SK-N-SH treated with all-trans-retinoic acid at 6 μM for 48 hours (cell line): ENCODE results near the gene MZB1.

ENCODE experiments used
- ATAC-seq: fragments of 200-7000 bp; cut with Tn5 transposase; 3 replicates; pipeline ENCODE4 v1.9.1; 2020; ENCODE audit warnings: mild to moderate bottlenecking, moderate library complexity
- ARNTL ChIP-seq: fragments of 450-650 bp; formaldehyde crosslinking; IDR thresholded peaks from 2 replicates; pipeline ENCODE4 v1.5.0; 2020; ENCODE audit warnings: low read depth, mild to moderate bottlenecking, moderate library complexity, borderline replicate concordance
- BACH2 ChIP-seq: fragments of 250-450 bp; sonication (Bioruptor Pico); IDR thresholded peaks from 2 replicates; pipeline ENCODE4 v1.9.0; 2021; ENCODE audit warnings: mild to moderate bottlenecking, borderline replicate concordance
- CREB5 ChIP-seq: fragments of 250-450 bp; sonication (Bioruptor Pico); IDR thresholded peaks from 2 replicates; pipeline ENCODE4 v1.5.1; 2020; ENCODE audit warnings: low read depth, mild to moderate bottlenecking, moderate library complexity
- CSDC2 ChIP-seq: fragments of 250-450 bp; sonication (Bioruptor Pico); IDR thresholded peaks from 2 replicates; pipeline ENCODE4 v1.5.0; 2020; ENCODE audit warnings: mild to moderate bottlenecking, moderate library complexity
- CSRNP3 ChIP-seq: fragments of 250-450 bp; sonication (Bioruptor Pico); IDR thresholded peaks from 2 replicates; pipeline ENCODE4 v1.5.1; 2021; ENCODE audit warnings: mild to moderate bottlenecking, moderate library complexity
- ESRRG ChIP-seq: fragments of 250-450 bp; sonication (Bioruptor Pico); IDR thresholded peaks from 2 replicates; pipeline ENCODE4 v1.6.1; 2021; ENCODE audit warnings: mild to moderate bottlenecking
- GLIS3 ChIP-seq: fragments of 250-450 bp; sonication (Bioruptor Pico); IDR thresholded peaks from 2 replicates; pipeline ENCODE4 v1.5.0; 2020; ENCODE audit warnings: mild to moderate bottlenecking, moderate library complexity
- ISL1 ChIP-seq: fragments of 250-450 bp; sonication (Bioruptor Pico); IDR thresholded peaks from 2 replicates; pipeline ENCODE4 v2.1.2; 2022; ENCODE audit warnings: mild to moderate bottlenecking, moderate library complexity
- OSR1 ChIP-seq: fragments of 250-450 bp; sonication (Bioruptor Pico); IDR thresholded peaks from 2 replicates; pipeline ENCODE4 v1.8.0; 2022; ENCODE audit warnings: moderate library complexity, mild to moderate bottlenecking, inconsistent platforms
- POU6F1 ChIP-seq: fragments of 250-450 bp; sonication (Bioruptor Pico); IDR thresholded peaks from 2 replicates; pipeline ENCODE4 v1.8.0; 2021; ENCODE audit warnings: low read depth, mild to moderate bottlenecking, moderate library complexity, borderline replicate concordance
- RARB ChIP-seq: fragments of 250-450 bp; sonication (Bioruptor Pico); IDR thresholded peaks from 2 replicates; pipeline ENCODE4 v1.8.0; 2021; ENCODE audit warnings: mild to moderate bottlenecking, moderate library complexity
- TCF4 ChIP-seq: fragments of 250-450 bp; sonication (Bioruptor Pico); IDR thresholded peaks from 2 replicates; pipeline ENCODE4 v1.8.0; 2021; ENCODE audit warnings: mild to moderate bottlenecking, moderate library complexity, borderline replicate concordance
- TOX ChIP-seq: fragments of 250-450 bp; sonication (Bioruptor Pico); IDR thresholded peaks from 2 replicates; pipeline ENCODE4 v1.8.0; 2021; ENCODE audit warnings: mild to moderate bottlenecking, moderate library complexity, borderline replicate concordance
- ZC3H10 ChIP-seq: fragments of 250-450 bp; sonication (Bioruptor Pico); IDR thresholded peaks from 2 replicates; pipeline ENCODE4 v1.5.1; 2021; ENCODE audit warnings: mild to moderate bottlenecking, moderate library complexity
- ZFP3 ChIP-seq: fragments of 250-450 bp; sonication (Bioruptor Pico); IDR thresholded peaks from 2 replicates; pipeline ENCODE4 v1.5.0; 2020; ENCODE audit warnings: mild to moderate bottlenecking, moderate library complexity
- ZFP30 ChIP-seq: fragments of 450-650 bp; formaldehyde crosslinking; IDR thresholded peaks from 2 replicates; pipeline ENCODE4 v1.5.0; 2022; ENCODE audit warnings: mild to moderate bottlenecking, moderate library complexity
- ZNF565 ChIP-seq: fragments of 450-650 bp; formaldehyde crosslinking; conservative IDR thresholded peaks from 2 replicates; pipeline ENCODE4 v1.5.0; 2020; ENCODE audit warnings: low read depth, mild to moderate bottlenecking, moderate library complexity
- ZNF70 ChIP-seq: fragments of 450-650 bp; formaldehyde crosslinking; IDR thresholded peaks from 2 replicates; pipeline ENCODE4 v1.5.0; 2020; ENCODE audit warnings: mild to moderate bottlenecking, moderate library complexity
- ZNF8 ChIP-seq: fragments of 450-650 bp; formaldehyde crosslinking; IDR thresholded peaks from 2 replicates; pipeline ENCODE4 v1.5.0; 2020; ENCODE audit warnings: mild to moderate bottlenecking, moderate library complexity
- TF ChIP-seq, protein P1 (sequence below): fragments of 250-450 bp; sonication (Bioruptor Pico); IDR thresholded peaks from 2 replicates; pipeline ENCODE4 v1.5.0; 2020; ENCODE audit warnings: mild to moderate bottlenecking, moderate library complexity
- TF ChIP-seq, protein P2 (sequence below): fragments of 250-450 bp; sonication (Bioruptor Pico); IDR thresholded peaks from 2 replicates; pipeline ENCODE4 v1.8.0; 2020; ENCODE audit warnings: mild to moderate bottlenecking, moderate library complexity, borderline replicate concordance

MZB1 gene

GRCh38 chr5:139417214-139417613 lies 27.5 kb upstream of the MZB1 start:
- no peak for ATAC-seq
- TF ChIP-seq RARB (CRISPR knock-in tag) (no peak), ESRRG (no peak), POU6F1 (no peak), OSR1 (no peak), BACH2 (CRISPR knock-in tag) (no peak), CSRNP3 (CRISPR knock-in tag) (no peak), ZNF70 (CRISPR knock-in tag) (no peak), ARNTL (CRISPR knock-in tag) (no peak)
- TF ChIP-seq, protein P1, sequence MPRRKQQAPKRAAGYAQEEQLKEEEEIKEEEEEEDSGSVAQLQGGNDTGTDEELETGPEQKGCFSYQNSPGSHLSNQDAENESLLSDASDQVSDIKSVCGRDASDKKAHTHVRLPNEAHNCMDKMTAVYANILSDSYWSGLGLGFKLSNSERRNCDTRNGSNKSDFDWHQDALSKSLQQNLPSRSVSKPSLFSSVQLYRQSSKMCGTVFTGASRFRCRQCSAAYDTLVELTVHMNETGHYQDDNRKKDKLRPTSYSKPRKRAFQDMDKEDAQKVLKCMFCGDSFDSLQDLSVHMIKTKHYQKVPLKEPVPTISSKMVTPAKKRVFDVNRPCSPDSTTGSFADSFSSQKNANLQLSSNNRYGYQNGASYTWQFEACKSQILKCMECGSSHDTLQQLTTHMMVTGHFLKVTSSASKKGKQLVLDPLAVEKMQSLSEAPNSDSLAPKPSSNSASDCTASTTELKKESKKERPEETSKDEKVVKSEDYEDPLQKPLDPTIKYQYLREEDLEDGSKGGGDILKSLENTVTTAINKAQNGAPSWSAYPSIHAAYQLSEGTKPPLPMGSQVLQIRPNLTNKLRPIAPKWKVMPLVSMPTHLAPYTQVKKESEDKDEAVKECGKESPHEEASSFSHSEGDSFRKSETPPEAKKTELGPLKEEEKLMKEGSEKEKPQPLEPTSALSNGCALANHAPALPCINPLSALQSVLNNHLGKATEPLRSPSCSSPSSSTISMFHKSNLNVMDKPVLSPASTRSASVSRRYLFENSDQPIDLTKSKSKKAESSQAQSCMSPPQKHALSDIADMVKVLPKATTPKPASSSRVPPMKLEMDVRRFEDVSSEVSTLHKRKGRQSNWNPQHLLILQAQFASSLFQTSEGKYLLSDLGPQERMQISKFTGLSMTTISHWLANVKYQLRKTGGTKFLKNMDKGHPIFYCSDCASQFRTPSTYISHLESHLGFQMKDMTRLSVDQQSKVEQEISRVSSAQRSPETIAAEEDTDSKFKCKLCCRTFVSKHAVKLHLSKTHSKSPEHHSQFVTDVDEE (CRISPR knock-in tag) = no peak

DNA sequence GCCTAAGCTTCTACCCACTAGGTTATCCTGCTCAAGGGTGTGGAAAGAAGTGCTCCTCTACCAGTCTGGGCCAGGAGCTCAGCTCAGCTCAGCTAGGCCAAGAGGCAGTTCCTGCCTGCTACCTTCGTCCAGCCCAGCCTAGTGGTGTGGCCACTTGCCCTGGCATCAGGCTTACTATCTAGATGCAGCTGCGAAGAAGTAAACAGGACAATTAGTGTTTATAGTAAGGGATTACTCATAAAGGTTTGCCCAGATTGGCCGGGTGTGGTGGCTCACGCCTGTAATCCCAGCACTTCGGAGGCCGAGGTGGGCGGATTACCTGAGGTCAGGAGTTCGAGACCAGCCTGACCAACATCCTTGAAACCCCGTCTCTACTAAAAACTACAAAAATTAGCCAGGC lies 26.9 kb upstream of the MZB1 start:
- no peak for TF ChIP-seq ARNTL (CRISPR knock-in tag)
- TF ChIP-seq CSDC2 = no peak
- no peak for TF ChIP-seq ZNF8
- no peak for TF ChIP-seq TCF4 (CRISPR knock-in tag)
- TF ChIP-seq ZFP3 (CRISPR knock-in tag) = no peak
- TF ChIP-seq ESRRG = no peak
- no peak for TF ChIP-seq CSRNP3 (CRISPR knock-in tag)
- no peak for TF ChIP-seq TOX
- no peak for TF ChIP-seq ZFP30
- TF ChIP-seq BACH2 (CRISPR knock-in tag) = no peak
- TF ChIP-seq ISL1 (CRISPR knock-in tag) = no peak
- no peak for TF ChIP-seq ZC3H10 (CRISPR knock-in tag)
- no peak for TF ChIP-seq POU6F1
- TF ChIP-seq ZNF565 (CRISPR knock-in tag) = no peak
- TF ChIP-seq OSR1 = no peak
- ATAC-seq = no peak

DNA sequence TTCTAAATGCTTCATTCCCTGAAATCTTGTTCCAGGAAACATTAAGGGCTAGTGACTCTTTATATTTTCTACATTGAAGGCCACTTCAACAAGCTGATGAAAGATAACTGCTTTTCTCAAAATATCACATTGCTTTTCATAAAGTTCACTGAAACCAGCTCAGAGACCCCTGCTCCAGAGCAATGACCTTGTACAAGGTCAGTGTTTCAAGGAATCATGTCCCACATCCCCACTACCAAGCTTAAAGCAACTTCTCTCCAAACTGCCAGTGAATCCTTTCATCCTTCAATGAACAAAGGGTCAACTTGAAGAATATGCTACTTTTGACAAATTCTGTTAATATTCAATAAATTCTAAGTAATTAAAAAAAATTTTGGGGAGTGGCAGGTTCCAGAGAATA lies 26.2 kb upstream of the MZB1 start:
- ATAC-seq = no peak
- no peak for TF ChIP-seq POU6F1
- TF ChIP-seq ISL1 (CRISPR knock-in tag) = no peak
- TF ChIP-seq ARNTL (CRISPR knock-in tag) = no peak
- no peak for TF ChIP-seq GLIS3 (CRISPR knock-in tag)
- TF ChIP-seq, protein P1 (CRISPR knock-in tag) = no peak
- no peak for TF ChIP-seq ZNF565 (CRISPR knock-in tag)
- no peak for TF ChIP-seq ZNF70 (CRISPR knock-in tag)
- TF ChIP-seq CREB5 (CRISPR knock-in tag) = no peak
- TF ChIP-seq, protein P2, sequence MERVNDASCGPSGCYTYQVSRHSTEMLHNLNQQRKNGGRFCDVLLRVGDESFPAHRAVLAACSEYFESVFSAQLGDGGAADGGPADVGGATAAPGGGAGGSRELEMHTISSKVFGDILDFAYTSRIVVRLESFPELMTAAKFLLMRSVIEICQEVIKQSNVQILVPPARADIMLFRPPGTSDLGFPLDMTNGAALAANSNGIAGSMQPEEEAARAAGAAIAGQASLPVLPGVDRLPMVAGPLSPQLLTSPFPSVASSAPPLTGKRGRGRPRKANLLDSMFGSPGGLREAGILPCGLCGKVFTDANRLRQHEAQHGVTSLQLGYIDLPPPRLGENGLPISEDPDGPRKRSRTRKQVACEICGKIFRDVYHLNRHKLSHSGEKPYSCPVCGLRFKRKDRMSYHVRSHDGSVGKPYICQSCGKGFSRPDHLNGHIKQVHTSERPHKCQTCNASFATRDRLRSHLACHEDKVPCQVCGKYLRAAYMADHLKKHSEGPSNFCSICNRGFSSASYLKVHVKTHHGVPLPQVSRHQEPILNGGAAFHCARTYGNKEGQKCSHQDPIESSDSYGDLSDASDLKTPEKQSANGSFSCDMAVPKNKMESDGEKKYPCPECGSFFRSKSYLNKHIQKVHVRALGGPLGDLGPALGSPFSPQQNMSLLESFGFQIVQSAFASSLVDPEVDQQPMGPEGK = no peak
- no peak for TF ChIP-seq CSDC2
